GM12875 (cell line): ENCODE data around the gene KDM6B.

Experiments
- H3K4me3 ChIP-seq: one replicate; pipeline ENCODE4 v1.5.1; 2011; ENCODE audit warnings: low read depth, low read length, control low read depth
- CTCF ChIP-seq: IDR thresholded peaks from 2 replicates; pipeline ENCODE4 v1.5.1; 2011; ENCODE audit warnings: low read depth, mild to moderate bottlenecking, control low read depth, inconsistent platforms, low read length, moderate library complexity, borderline replicate concordance; ENCODE audit not compliant: insufficient read depth

Gene KDM6B

DNA sequence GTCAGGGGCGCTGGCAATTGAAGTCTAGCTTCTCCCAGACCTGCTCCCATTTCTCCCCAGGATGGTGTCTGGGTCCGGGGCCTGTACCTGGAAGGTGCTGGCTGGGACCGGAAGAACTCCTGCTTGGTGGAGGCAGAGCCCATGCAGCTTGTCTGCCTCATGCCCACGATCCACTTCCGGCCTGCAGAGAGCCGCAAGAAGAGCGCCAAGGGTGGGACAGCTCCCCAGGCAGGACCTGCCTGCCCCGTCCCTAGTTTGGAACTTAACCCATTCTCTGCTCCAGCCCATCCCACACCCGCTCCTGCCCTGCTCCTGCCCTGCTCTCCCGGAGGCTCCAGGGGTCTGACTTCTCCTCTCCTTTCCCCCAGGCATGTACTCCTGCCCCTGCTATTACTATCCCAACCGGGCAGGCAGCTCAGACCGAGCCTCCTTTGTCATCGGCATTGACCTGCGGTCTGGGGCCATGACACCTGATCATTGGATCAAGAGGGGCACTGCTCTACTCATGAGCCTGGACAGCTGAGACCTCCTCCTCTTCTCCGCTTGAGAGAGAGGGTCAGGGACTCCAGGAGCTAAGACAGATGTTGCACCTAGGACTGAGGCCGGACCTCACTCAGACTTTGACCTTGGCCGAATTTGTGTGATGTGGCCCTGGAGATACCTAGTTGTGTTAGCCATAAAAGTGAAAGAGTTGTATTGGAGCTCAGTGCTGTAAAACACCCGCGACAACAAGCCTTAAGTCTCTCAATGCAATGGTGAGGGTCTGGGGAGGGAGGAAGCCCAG lies 814 bp upstream of the KDM6B start:
- no peak for TF ChIP-seq CTCF
- no peak overlapping the region for H3K4me3 ChIP-seq

- peak overlapping the region; percentile 68 for H3K4me3 ChIP-seq
- no peak for TF ChIP-seq CTCF
These were observed 532 bp downstream of the KDM6B start for GRCh38 chr17:7834542-7834956.

GRCh38 chr17:7834957-7835813 lies 1.2 kb downstream of the KDM6B start:
- H3K4me3 ChIP-seq: peak overlapping the region; percentile 68
- peak; percentile 91 for TF ChIP-seq CTCF

DNA sequence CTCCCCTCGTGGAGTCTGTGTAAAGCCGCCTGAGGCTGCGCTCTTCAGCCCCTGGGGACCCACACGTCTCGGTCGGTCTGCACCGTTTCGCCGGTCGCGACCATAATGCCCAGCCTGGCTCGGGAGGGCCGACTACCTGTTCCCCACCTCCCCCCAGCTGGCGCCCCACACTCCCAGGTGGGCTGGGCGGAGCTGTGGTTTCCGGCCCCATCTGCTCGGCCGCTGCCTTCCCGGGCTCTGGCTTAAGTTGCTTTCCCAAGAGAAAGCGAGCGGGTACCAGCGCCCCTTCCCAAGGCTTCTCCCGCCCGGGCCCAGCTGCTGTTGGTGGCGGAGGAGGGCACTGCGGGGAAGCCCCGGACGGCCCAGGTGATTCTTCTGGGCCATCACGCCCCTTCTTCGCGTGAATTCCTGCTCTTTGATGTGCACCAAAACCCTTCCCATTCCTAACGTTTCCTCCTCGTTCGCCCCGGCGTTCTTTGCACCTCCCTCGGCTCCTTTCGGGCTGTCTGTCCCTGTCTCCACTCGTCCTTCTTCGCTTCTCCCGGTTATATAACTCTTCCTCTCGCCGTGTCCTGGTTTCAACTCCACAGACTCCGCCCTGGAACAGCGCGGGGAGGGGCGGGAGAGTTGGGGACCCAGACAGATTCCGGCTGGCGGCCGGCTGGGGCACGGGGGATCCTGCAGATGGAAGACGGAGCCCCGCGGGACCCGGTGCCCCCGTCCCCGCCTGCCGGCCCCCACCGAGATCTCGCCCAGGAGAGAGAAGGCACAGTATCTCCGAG lies 2.0 kb downstream of the KDM6B start:
- H3K4me3 ChIP-seq: peak overlapping the region; percentile 68
- no peak for TF ChIP-seq CTCF

- TF ChIP-seq CTCF: no peak
- peak overlapping the region; percentile 68 for H3K4me3 ChIP-seq
These were observed 2.8 kb downstream of the KDM6B start for GRCh38 chr17:7836596-7837407.

DNA sequence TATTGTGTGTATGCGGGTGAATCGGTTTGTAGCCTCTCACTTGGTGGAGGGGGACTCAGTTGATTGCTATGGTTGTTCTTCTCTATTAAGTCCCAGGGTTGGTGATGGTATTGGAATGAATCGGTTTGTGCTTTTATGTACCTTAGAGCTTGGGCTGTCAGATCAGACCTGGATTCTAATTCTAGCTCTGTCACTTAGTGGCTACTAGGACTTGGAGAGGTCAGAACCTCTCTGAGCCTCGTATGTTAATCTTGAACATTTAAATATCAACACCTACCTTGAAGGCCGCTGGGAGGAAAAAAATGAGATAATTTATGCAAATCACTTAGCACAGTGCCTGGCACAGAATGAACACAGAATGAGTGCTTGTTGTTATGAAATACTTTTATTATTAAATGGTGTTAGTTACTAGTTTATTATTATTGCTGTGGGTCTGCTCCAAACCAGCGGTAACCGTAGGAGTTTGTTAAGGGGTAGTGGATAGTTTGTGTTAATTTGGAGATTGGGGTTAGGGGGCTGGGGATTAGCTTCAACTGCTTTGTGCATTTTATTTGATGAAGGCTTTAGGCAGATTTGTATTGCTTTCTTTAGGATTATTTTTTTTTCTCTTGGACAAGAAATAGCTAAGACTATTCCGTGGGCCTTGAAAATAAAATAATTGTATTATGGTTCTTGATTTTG lies 3.5 kb downstream of the KDM6B start:
- peak overlapping the region; percentile 68 for H3K4me3 ChIP-seq
- no peak for TF ChIP-seq CTCF
